WTC11 (cell line): ENCODE measurements around the gene CNMD.

Experiments used
- JUN ChIP-seq: sonication (generic); formaldehyde crosslinking; IDR thresholded peaks from 2 replicates; pipeline ENCODE4 v1.8.0; 2023; ENCODE audit warnings: mild to moderate bottlenecking, missing genetic modification reagents
- ZNF416 ChIP-seq: fragments of 250-450 bp; sonication (Bioruptor Pico); IDR thresholded peaks from 2 replicates; pipeline ENCODE4 v1.9.0; 2021; ENCODE audit warnings: mild to moderate bottlenecking, inconsistent platforms
- TF ChIP-seq, protein P1 (sequence below): fragments of 200-600 bp; IDR thresholded peaks from 2 replicates; pipeline ENCODE4 v1.8.0; 2022; ENCODE audit warnings: antibody characterized with exemption
- TF ChIP-seq, protein P2 (sequence below): sonication (generic); formaldehyde crosslinking; IDR thresholded peaks from 2 replicates; pipeline ENCODE4 v1.8.0; 2022; ENCODE audit warnings: mild to moderate bottlenecking, missing genetic modification reagents
- TF ChIP-seq, protein P3 (sequence below): sonication (generic); formaldehyde crosslinking; IDR thresholded peaks from 2 replicates; pipeline ENCODE4 v1.8.1; 2023; ENCODE audit warnings: mild to moderate bottlenecking, missing genetic modification reagents, moderate library complexity

DNA sequence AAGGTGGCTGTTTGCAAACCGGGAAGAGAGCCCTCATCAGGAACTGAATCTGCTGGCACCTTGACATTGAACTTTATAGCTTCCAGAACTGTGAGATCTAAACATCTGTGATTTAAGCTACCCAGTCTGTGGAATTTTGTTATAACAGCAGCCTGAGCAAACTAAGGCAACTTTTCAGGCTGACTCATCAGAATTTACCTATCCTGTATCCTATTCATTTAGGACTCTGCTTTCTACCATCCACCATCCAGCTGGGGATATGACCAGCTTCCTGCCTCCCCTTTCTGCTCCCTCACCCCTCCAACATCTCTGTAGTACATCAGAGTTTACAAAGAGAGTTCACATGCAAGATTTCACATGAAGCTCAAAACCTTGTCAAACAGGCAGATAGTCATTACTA lies 11.1 kb upstream of the CNMD start:
- TF ChIP-seq ZNF416 (CRISPR knock-in tag) (no peak), JUN (CRISPR knock-in tag) (no peak)
- TF ChIP-seq, protein P1, sequence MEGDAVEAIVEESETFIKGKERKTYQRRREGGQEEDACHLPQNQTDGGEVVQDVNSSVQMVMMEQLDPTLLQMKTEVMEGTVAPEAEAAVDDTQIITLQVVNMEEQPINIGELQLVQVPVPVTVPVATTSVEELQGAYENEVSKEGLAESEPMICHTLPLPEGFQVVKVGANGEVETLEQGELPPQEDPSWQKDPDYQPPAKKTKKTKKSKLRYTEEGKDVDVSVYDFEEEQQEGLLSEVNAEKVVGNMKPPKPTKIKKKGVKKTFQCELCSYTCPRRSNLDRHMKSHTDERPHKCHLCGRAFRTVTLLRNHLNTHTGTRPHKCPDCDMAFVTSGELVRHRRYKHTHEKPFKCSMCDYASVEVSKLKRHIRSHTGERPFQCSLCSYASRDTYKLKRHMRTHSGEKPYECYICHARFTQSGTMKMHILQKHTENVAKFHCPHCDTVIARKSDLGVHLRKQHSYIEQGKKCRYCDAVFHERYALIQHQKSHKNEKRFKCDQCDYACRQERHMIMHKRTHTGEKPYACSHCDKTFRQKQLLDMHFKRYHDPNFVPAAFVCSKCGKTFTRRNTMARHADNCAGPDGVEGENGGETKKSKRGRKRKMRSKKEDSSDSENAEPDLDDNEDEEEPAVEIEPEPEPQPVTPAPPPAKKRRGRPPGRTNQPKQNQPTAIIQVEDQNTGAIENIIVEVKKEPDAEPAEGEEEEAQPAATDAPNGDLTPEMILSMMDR: no peak
- TF ChIP-seq, protein P2, sequence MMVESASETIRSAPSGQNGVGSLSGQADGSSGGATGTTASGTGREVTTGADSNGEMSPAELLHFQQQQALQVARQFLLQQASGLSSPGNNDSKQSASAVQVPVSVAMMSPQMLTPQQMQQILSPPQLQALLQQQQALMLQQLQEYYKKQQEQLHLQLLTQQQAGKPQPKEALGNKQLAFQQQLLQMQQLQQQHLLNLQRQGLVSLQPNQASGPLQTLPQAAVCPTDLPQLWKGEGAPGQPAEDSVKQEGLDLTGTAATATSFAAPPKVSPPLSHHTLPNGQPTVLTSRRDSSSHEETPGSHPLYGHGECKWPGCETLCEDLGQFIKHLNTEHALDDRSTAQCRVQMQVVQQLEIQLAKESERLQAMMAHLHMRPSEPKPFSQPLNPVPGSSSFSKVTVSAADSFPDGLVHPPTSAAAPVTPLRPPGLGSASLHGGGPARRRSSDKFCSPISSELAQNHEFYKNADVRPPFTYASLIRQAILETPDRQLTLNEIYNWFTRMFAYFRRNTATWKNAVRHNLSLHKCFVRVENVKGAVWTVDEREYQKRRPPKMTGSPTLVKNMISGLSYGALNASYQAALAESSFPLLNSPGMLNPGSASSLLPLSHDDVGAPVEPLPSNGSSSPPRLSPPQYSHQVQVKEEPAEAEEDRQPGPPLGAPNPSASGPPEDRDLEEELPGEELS: no peak
- TF ChIP-seq, protein P3, sequence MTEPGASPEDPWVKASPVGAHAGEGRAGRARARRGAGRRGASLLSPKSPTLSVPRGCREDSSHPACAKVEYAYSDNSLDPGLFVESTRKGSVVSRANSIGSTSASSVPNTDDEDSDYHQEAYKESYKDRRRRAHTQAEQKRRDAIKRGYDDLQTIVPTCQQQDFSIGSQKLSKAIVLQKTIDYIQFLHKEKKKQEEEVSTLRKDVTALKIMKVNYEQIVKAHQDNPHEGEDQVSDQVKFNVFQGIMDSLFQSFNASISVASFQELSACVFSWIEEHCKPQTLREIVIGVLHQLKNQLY (CRISPR knock-in tag): no peak
